Neural crest cell (in vitro differentiated cells): ENCODE data around the gene ATF6B. TPM values are rescaled to one million over a fixed set of nuclear protein-coding genes. Genes with fewer than 3 reads are reported as not detected.

Experiments
- DNase-seq: peaks from one replicate; pipeline ENCODE4 v3.0.0; 2021; ENCODE audit warnings: low read depth, mixed read lengths, low spot score
- H3K27ac Mint-ChIP-seq: one replicate; pipeline ENCODE4 v1.8.0; 2021; ENCODE audit warnings: mild to moderate bottlenecking, mixed read lengths; ENCODE audit not compliant: unreplicated experiment
- H3K27me3 Mint-ChIP-seq: 2 replicates; pipeline ENCODE4 v1.8.0; 2021; ENCODE audit warnings: low read depth, mild to moderate bottlenecking, mixed read lengths
- H3K36me3 Mint-ChIP-seq: 2 replicates; pipeline ENCODE4 v1.8.0; 2021; ENCODE audit warnings: low read depth, mild to moderate bottlenecking, mixed read lengths
- H3K4me1 Mint-ChIP-seq: 2 replicates; pipeline ENCODE4 v1.8.0; 2021; ENCODE audit warnings: mixed read lengths
- H3K4me3 Mint-ChIP-seq: one replicate; pipeline ENCODE4 v1.8.0; 2021; ENCODE audit warnings: mild to moderate bottlenecking, mixed read lengths
- H3K9me3 Mint-ChIP-seq: 2 replicates; pipeline ENCODE4 v1.8.0; 2021; ENCODE audit warnings: mixed read lengths
- CTCF ChIP-seq: fragments of 200-600 bp; sonication (generic); conservative IDR thresholded peaks from 2 replicates; pipeline ENCODE4 v1.5.0; 2021; ENCODE audit warnings: antibody characterized with exemption, mild to moderate bottlenecking
- total RNA-seq: library from RNA; stranded (reverse); gene quantifications from 2 replicates; pipeline ENCODE4 v1.2.1, GENCODE V29; 2021

The ATF6B gene
- total RNA-seq, 1 donor from 2014 or later = 83.6 TPM

GRCh38 chr6:32149932-32150870, 22.2 kb upstream of the ATF6B start:
- Mint-ChIP-seq H3K4me1 (peaks cover 54% of the 10 kb centered on the region), H3K36me3 (peaks cover 3% of the 10 kb centered on the region), H3K27me3 (no peaks in the 10 kb centered on the region), H3K27ac (peak overlapping the region; percentile 87), H3K4me3 (peak overlapping the region; percentile 54), H3K9me3 (no peaks in the 10 kb centered on the region)
- no peak for DNase-seq
- TF ChIP-seq CTCF = no peak

GRCh38 chr6:32149092-32149755, 21.2 kb upstream of the ATF6B start:
- H3K4me3 Mint-ChIP-seq = peak overlapping the region; percentile 45
- H3K9me3 Mint-ChIP-seq = no peaks in the 10 kb centered on the region
- H3K36me3 Mint-ChIP-seq = peaks cover 3% of the 10 kb centered on the region
- H3K27me3 Mint-ChIP-seq = no peaks in the 10 kb centered on the region
- TF ChIP-seq CTCF = no peak
- H3K4me1 Mint-ChIP-seq = peaks cover 44% of the 10 kb centered on the region
- DNase-seq = no peak
- no peak overlapping the region for H3K27ac Mint-ChIP-seq

- peak overlapping the region; percentile 31 for H3K27ac Mint-ChIP-seq
- H3K4me1 Mint-ChIP-seq = peaks cover 38% of the 10 kb centered on the region
- no peak for TF ChIP-seq CTCF
- no peaks in the 10 kb centered on the region for H3K27me3 Mint-ChIP-seq
- DNase-seq = no peak
- peaks cover 3% of the 10 kb centered on the region for H3K36me3 Mint-ChIP-seq
- peak overlapping the region; percentile 45 for H3K4me3 Mint-ChIP-seq
- H3K9me3 Mint-ChIP-seq = no peaks in the 10 kb centered on the region
Observed at GRCh38 chr6:32148289-32149091, 20.4 kb upstream of the ATF6B start.

GRCh38 chr6:32147401-32148132, 19.5 kb upstream of the ATF6B start:
- Mint-ChIP-seq H3K9me3 (no peaks in the 10 kb centered on the region), H3K4me3 (no peak overlapping the region), H3K27me3 (no peaks in the 10 kb centered on the region), H3K27ac (peak overlapping the region; percentile 31), H3K4me1 (peaks cover 29% of the 10 kb centered on the region), H3K36me3 (peaks cover 3% of the 10 kb centered on the region)
- no peak for TF ChIP-seq CTCF
- no peak for DNase-seq

- H3K27ac Mint-ChIP-seq = no peak overlapping the region
- DNase-seq = no peak
- peaks cover 3% of the 10 kb centered on the region for H3K36me3 Mint-ChIP-seq
- H3K4me3 Mint-ChIP-seq = no peak overlapping the region
- H3K27me3 Mint-ChIP-seq = no peaks in the 10 kb centered on the region
- no peak for TF ChIP-seq CTCF
- no peaks in the 10 kb centered on the region for H3K9me3 Mint-ChIP-seq
- H3K4me1 Mint-ChIP-seq = peaks cover 21% of the 10 kb centered on the region
Observed at GRCh38 chr6:32146687-32147086, 18.6 kb upstream of the ATF6B start.
